Activated naive CD4-positive, alpha-beta T cell treated with anti-CD3 and anti-CD28 coated beads, Interleukin-2, amount 50 U/mL, for 24 hours (primary cell): ENCODE data around the gene RNF130.
A peak's percentile ranks its signal among the peaks of the same experiment; 100 is the strongest.

Source experiments
- H3K27ac Mint-ChIP-seq: one replicate; pipeline ENCODE4 v1.8.0; 2021; ENCODE audit warnings: mild to moderate bottlenecking, mixed read lengths
- H3K27me3 Mint-ChIP-seq: one replicate; pipeline ENCODE4 v1.8.0; 2021; ENCODE audit warnings: mixed read lengths
- H3K36me3 Mint-ChIP-seq: one replicate; pipeline ENCODE4 v1.8.0; 2021; ENCODE audit warnings: mixed read lengths
- H3K4me1 Mint-ChIP-seq: one replicate; pipeline ENCODE4 v1.8.0; 2021; ENCODE audit warnings: mixed read lengths
- H3K4me3 Mint-ChIP-seq: one replicate; pipeline ENCODE4 v1.8.0; 2021; ENCODE audit warnings: mild to moderate bottlenecking, mixed read lengths
- H3K9me3 Mint-ChIP-seq: one replicate; pipeline ENCODE4 v1.8.0; 2021; ENCODE audit warnings: mixed read lengths

The RNF130 gene

GRCh38 chr5:180080486-180081280 is 9.1 kb upstream of the RNF130 start:
- peak overlapping the region; percentile 77 for H3K4me3 Mint-ChIP-seq
- H3K36me3 Mint-ChIP-seq: no peaks in the 10 kb centered on the region
- peaks cover 8% of the 10 kb centered on the region for H3K27me3 Mint-ChIP-seq
- H3K27ac Mint-ChIP-seq: no peak overlapping the region
- peaks cover 13% of the 10 kb centered on the region for H3K4me1 Mint-ChIP-seq
- no peaks in the 10 kb centered on the region for H3K9me3 Mint-ChIP-seq

DNA sequence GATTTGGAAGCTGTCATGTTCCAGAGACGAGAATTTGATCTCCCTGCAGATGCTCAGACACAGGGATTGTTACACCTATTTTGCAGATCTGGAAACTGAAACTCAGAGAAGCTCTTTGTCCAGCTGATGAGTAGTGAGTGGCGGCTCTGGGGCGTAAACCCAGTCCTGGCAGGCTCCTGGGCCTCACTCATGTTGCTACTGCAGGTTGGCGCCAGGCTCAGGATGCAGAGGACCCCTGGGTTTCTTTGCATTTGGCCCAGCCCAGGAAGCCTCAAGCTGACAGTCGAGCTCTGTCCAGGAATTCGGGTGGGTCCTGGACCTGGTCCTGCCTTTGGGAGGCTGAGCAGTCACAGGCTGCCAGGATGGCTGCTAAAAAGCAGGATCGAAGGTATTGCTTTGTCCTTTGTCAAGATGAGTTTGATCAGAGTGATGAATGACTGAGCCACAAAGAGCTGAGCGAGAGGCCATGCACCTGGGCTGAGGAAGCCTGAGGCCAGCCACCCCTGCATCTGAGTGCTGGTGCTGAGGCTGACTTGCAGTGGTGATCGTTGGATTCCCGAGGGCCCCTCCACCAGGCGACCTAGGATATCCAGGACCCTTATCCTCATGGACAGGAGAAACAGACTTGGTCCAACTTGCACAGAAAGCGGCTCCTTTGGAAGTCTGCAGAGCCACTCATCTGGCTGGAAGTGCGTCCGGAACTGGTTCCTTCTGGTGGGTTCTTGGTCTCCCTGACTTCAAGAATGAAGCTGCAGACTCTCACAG is 8.3 kb upstream of the RNF130 start:
- H3K27ac Mint-ChIP-seq: no peak overlapping the region
- no peaks in the 10 kb centered on the region for H3K36me3 Mint-ChIP-seq
- peaks cover 10% of the 10 kb centered on the region for H3K4me1 Mint-ChIP-seq
- H3K27me3 Mint-ChIP-seq: peaks cover 8% of the 10 kb centered on the region
- H3K9me3 Mint-ChIP-seq: no peaks in the 10 kb centered on the region
- peak overlapping the region; percentile 77 for H3K4me3 Mint-ChIP-seq

DNA sequence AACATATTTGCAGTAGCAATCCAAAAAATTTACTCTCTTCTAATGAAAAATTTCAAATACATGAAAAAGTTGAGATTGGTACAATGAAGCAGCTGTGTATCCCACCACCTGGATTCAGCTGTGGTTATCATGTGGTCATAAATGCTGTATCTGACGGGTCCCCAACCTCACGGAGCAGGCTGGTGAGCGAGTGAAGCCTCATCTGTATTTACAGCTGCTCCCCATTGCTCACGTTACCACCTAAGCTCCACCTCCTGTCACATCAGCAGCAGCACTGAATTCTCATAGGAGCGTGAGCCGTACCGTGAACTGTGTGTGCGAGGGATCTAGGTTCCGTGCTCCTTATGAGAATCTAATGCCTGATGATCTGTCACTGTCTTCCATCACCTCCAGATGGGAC is 6.8 kb upstream of the RNF130 start:
- H3K36me3 Mint-ChIP-seq: no peaks in the 10 kb centered on the region
- no peak overlapping the region for H3K27ac Mint-ChIP-seq
- H3K27me3 Mint-ChIP-seq: peaks cover 8% of the 10 kb centered on the region
- peaks cover 14% of the 10 kb centered on the region for H3K4me1 Mint-ChIP-seq
- H3K9me3 Mint-ChIP-seq: no peaks in the 10 kb centered on the region
- H3K4me3 Mint-ChIP-seq: no peak overlapping the region

DNA sequence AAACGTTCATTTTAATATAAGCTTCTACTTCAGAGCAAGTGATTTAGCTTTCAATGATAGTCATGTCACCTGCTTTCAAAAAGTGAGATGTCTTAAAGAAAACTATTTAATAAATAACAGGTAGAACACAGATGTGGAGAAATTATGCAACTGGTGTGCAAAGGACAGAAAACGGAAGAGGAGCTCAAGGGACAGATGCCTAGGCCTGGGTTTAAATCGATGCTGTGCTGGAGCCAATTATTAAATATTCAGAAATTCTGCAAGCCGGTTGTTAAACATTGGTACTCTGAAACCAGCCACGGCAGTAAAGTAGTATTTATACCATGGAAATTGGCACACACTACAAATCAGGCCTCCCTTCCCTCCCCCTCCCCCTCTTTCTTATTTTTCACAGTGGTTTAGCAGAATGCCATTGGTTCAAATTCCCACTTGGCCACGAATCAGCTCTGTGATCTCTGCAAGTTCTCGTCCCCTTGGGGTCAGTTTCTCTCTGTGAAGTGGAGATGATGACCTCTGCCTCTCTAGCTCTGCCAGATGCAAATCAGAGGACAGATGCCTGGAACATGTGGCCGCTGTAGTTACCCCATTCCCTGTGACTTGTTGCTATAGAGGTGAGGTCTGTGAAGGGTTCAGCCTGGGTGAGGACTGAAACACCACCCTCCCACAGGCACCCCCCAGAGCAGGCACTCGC is 6.2 kb upstream of the RNF130 start:
- Mint-ChIP-seq H3K27me3 (peaks cover 8% of the 10 kb centered on the region), H3K36me3 (no peaks in the 10 kb centered on the region), H3K9me3 (no peaks in the 10 kb centered on the region), H3K4me3 (no peak overlapping the region), H3K4me1 (peaks cover 17% of the 10 kb centered on the region), H3K27ac (no peak overlapping the region)

GRCh38 chr5:180075703-180076102 is 4.1 kb upstream of the RNF130 start:
- Mint-ChIP-seq H3K4me1 (peaks cover 27% of the 10 kb centered on the region), H3K27ac (no peak overlapping the region), H3K27me3 (peaks cover 7% of the 10 kb centered on the region), H3K4me3 (no peak overlapping the region), H3K9me3 (no peaks in the 10 kb centered on the region), H3K36me3 (no peaks in the 10 kb centered on the region)

- H3K4me3 Mint-ChIP-seq: no peak overlapping the region
- H3K27me3 Mint-ChIP-seq: peaks cover 3% of the 10 kb centered on the region
- H3K36me3 Mint-ChIP-seq: no peaks in the 10 kb centered on the region
- peaks cover 32% of the 10 kb centered on the region for H3K4me1 Mint-ChIP-seq
- peak overlapping the region; percentile 57 for H3K27ac Mint-ChIP-seq
- no peaks in the 10 kb centered on the region for H3K9me3 Mint-ChIP-seq
Measured at GRCh38 chr5:180074462-180074861, 2.9 kb upstream of the RNF130 start.

- H3K4me3 Mint-ChIP-seq: peak overlapping the region; percentile 84
- H3K9me3 Mint-ChIP-seq: no peaks in the 10 kb centered on the region
- peaks cover 32% of the 10 kb centered on the region for H3K4me1 Mint-ChIP-seq
- no peaks in the 10 kb centered on the region for H3K27me3 Mint-ChIP-seq
- peak overlapping the region; percentile 89 for H3K27ac Mint-ChIP-seq
- H3K36me3 Mint-ChIP-seq: no peaks in the 10 kb centered on the region
Measured at GRCh38 chr5:180072556-180072955, 997 bp upstream of the RNF130 start.

DNA sequence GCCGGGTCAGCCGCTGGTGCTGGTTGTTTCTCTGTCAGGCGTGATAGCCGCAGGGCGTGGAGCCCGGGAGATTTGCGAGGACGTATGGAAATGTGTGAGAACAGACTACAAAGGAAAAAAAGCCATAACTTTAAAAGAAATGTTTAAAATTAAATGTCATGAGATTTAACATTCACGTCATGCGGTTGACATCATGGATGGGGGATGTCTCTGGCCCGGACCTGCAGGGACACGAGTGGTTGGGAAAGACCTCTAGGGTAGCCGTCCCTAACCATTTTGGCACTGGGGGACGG is 643 bp upstream of the RNF130 start:
- Mint-ChIP-seq H3K36me3 (no peaks in the 10 kb centered on the region), H3K27ac (peak overlapping the region; percentile 89), H3K9me3 (no peaks in the 10 kb centered on the region), H3K4me1 (peaks cover 32% of the 10 kb centered on the region), H3K4me3 (peak overlapping the region; percentile 84), H3K27me3 (no peaks in the 10 kb centered on the region)

GRCh38 chr5:180070756-180071530 is 616 bp downstream of the RNF130 start:
- H3K36me3 Mint-ChIP-seq: no peaks in the 10 kb centered on the region
- H3K4me1 Mint-ChIP-seq: peaks cover 32% of the 10 kb centered on the region
- H3K4me3 Mint-ChIP-seq: peak overlapping the region; percentile 91
- no peaks in the 10 kb centered on the region for H3K27me3 Mint-ChIP-seq
- H3K27ac Mint-ChIP-seq: peak overlapping the region; percentile 77
- no peaks in the 10 kb centered on the region for H3K9me3 Mint-ChIP-seq

DNA sequence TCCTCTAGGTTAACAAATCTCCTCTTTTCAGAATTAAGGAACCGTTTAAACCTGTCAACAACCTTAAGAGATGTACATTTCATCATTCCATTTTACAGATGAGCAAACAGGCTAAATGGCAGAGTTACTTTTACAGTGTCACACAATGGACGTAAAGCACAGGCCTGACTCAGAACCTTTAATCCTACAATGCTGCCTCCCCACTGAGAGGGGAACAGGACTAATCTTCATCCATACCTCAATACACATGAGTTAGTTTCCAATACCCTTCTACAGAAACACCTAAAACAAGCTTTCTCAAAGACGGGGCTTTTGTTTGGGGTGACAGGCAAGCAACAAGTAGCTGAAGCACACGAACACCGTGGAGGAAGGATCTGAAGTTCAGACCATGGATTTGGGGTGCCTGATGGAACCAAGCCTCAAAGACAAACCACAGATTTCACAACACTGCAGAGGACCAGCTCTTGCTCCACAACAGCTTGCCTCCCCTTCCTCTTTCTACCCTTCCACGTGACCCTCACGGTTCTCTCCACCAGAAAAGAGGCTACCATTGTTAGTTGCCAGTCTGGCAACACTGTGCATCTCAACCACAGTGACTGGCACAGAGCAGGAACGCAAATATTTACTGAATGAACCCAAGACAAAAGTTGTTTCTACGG is 1.8 kb downstream of the RNF130 start:
- H3K4me3 Mint-ChIP-seq: peak overlapping the region; percentile 91
- no peak overlapping the region for H3K27ac Mint-ChIP-seq
- H3K36me3 Mint-ChIP-seq: no peaks in the 10 kb centered on the region
- no peaks in the 10 kb centered on the region for H3K27me3 Mint-ChIP-seq
- H3K9me3 Mint-ChIP-seq: no peaks in the 10 kb centered on the region
- H3K4me1 Mint-ChIP-seq: peaks cover 32% of the 10 kb centered on the region

DNA sequence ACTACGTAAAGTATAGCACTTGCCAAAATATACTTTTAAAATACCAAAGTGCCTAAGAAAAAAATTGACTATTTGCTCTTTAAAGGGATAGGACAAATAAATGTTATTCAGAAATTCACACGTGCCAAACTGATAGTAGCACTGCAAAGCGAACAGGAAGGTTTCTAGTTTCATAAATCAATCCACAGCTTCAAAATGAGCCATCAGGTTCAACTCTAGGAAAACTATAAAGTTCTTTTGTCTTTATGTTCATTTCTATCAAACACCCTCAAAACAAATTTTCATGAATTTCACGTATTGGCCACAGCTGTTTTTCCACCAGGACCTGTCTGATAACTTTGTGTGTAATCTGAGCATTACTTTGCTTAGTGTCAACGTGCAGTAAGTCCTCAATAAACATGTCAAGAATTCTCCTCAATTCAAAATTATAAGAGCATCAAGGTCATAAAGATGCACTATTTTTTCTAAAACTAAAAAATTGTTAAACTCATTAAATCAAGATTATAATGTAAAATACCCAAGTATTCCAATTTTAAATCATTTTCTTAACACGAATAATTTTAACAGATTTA is 3.0 kb downstream of the RNF130 start:
- Mint-ChIP-seq H3K27ac (no peak overlapping the region), H3K4me1 (peaks cover 31% of the 10 kb centered on the region), H3K9me3 (no peaks in the 10 kb centered on the region), H3K4me3 (no peak overlapping the region), H3K27me3 (no peaks in the 10 kb centered on the region), H3K36me3 (no peaks in the 10 kb centered on the region)

GRCh38 chr5:180067986-180068385 is 3.6 kb downstream of the RNF130 start:
- Mint-ChIP-seq H3K27me3 (no peaks in the 10 kb centered on the region), H3K36me3 (no peaks in the 10 kb centered on the region), H3K4me1 (peaks cover 28% of the 10 kb centered on the region), H3K4me3 (no peak overlapping the region), H3K9me3 (no peaks in the 10 kb centered on the region), H3K27ac (no peak overlapping the region)

DNA sequence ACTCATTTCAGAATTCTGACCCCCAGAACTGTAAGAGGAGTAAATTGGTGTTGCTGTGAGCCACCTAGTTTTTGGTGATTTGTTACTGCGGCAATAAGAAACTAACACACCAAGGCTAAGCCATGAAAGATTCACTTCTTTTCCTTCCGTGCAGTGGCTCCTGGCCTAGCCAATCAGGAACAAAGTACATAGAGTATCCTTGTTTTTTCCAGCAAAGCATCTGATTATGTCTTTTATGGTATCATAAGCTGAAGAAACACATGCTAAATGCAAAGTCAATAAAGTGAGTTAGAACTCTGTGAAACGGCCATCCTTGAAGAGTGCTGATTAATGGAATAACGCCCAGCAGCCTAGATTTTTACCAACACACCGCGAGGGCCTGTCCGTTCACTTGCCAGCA is 11.4 kb downstream of the RNF130 start:
- no peak overlapping the region for H3K4me3 Mint-ChIP-seq
- no peaks in the 10 kb centered on the region for H3K27me3 Mint-ChIP-seq
- peaks cover 2% of the 10 kb centered on the region for H3K36me3 Mint-ChIP-seq
- H3K9me3 Mint-ChIP-seq: no peaks in the 10 kb centered on the region
- H3K4me1 Mint-ChIP-seq: peaks cover 5% of the 10 kb centered on the region
- no peak overlapping the region for H3K27ac Mint-ChIP-seq

- peaks cover 5% of the 10 kb centered on the region for H3K4me1 Mint-ChIP-seq
Measured at GRCh38 chr5:180059326-180059725, 12.2 kb downstream of the RNF130 start.

DNA sequence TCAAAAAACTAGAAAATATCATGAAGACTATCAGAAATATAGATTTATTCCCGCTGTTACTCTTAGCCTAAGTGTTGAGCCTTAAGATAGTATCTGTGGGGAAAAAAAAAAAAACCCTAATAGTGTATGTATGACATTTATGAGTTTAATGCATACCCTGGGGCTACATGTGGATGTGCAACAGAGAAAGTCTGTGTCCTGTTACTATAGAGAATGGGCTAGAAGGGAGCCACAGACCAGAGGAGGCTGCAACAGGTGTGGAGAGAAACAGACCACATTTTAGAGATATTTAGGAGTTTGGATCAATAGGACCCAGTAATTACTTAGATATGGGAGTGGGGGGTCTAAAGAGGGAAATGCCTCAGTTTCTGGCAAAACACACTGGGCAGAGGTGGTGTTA is 15.4 kb downstream of the RNF130 start:
- no peaks in the 10 kb centered on the region for H3K9me3 Mint-ChIP-seq
- no peak overlapping the region for H3K27ac Mint-ChIP-seq
- no peak overlapping the region for H3K4me3 Mint-ChIP-seq
- H3K27me3 Mint-ChIP-seq: no peaks in the 10 kb centered on the region
- H3K36me3 Mint-ChIP-seq: peaks cover 5% of the 10 kb centered on the region
- H3K4me1 Mint-ChIP-seq: peaks cover 18% of the 10 kb centered on the region

More at GRCh38 chr5:180059326-180059725, 12.2 kb downstream of the RNF130 start:
- no peak overlapping the region for H3K4me3 Mint-ChIP-seq
- H3K27ac Mint-ChIP-seq: no peak overlapping the region
- no peaks in the 10 kb centered on the region for H3K9me3 Mint-ChIP-seq
- H3K27me3 Mint-ChIP-seq: no peaks in the 10 kb centered on the region
- H3K36me3 Mint-ChIP-seq: peaks cover 2% of the 10 kb centered on the region
